Fibroblast of lung (primary cell): ENCODE measurements around the gene TOR2A.

ENCODE experiments used
- CTCF ChIP-seq, 2 donors: IDR thresholded peaks in 1 of 2; conservative IDR thresholded peaks in 1 of 2; 1 replicate in 1 of 2; 2 replicates in 1 of 2; pipeline ENCODE4 v1.5.1; 2011 to 2012; ENCODE audit warnings: low read length in 2 of 2, control low read depth in 1 of 2, inconsistent platforms in 1 of 2, low read depth in 1 of 2, mild to moderate bottlenecking in 1 of 2
- EZH2 ChIP-seq: IDR thresholded peaks from 2 replicates; pipeline ENCODE4 v1.5.1; 2012; ENCODE audit warnings: low read length, control low read depth, mild to moderate bottlenecking; ENCODE audit errors: missing control alignments

GRCh38 chr9:127780126-127780885 lies 45.2 kb upstream of the TOR2A start:
- no peak for TF ChIP-seq CTCF (conservative IDR thresholded peaks at IDR 0.05 in 1 of 2, IDR thresholded peaks at IDR 0.05 in 1 of 2; ENCODE audit: low read depth in 1 of 2, low read length in 2 of 2)
- TF ChIP-seq EZH2: no peak
